ENCODE measurements around the gene ALK.

ALK gene

DNA sequence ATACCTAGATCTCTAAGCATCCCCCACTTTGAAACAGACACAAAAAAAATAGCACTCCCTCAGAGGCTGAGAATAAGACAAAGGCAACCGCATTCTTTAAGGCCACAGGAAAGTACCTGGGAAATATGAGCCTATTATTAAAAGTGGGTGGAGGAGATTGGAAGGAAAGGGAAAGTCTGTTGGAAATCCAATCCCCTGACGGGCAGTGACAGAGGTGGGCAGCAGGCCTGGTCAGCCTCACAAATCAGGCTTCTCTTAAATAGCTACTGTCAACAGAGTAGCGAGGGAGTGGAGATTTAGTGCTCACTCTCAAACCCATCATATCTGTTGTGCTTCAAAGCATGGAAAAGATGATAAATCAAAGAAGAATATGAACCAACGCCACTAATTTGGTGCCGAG, 324.4 kb downstream of the ALK start:
- Histone ChIP-seq H3K4me3 (ENCODE audit: low read depth, low read length) (no peak overlapping the region), H3K4me1 (ENCODE audit: control insufficient read depth, insufficient read depth, low read length) (no peaks in the 10 kb centered on the region), H3K9ac (ENCODE audit: low read depth, low read length) (no peak overlapping the region), H3K9me3 (ENCODE audit: control insufficient read depth, insufficient read depth, low read length) (no peaks in the 10 kb centered on the region), H3K27me3 (ENCODE audit: control insufficient read depth, insufficient read depth, low read length) (no peaks in the 10 kb centered on the region), H3K27ac (ENCODE audit: low read depth, low read length) (no peak overlapping the region), H3K36me3 (ENCODE audit: control insufficient read depth, insufficient read depth, low read length) (no peaks in the 10 kb centered on the region)

GRCh38 chr2:29596584-29596983, 324.8 kb downstream of the ALK start:
- Histone ChIP-seq H3K27ac (ENCODE audit: low read depth, low read length) (no peak overlapping the region), H3K4me1 (ENCODE audit: control insufficient read depth, insufficient read depth, low read length) (no peaks in the 10 kb centered on the region), H3K4me3 (ENCODE audit: low read depth, low read length) (no peak overlapping the region), H3K36me3 (ENCODE audit: control insufficient read depth, insufficient read depth, low read length) (no peaks in the 10 kb centered on the region), H3K27me3 (ENCODE audit: control insufficient read depth, insufficient read depth, low read length) (no peaks in the 10 kb centered on the region), H3K9ac (ENCODE audit: low read depth, low read length) (no peak overlapping the region), H3K9me3 (ENCODE audit: control insufficient read depth, insufficient read depth, low read length) (no peaks in the 10 kb centered on the region)

DNA sequence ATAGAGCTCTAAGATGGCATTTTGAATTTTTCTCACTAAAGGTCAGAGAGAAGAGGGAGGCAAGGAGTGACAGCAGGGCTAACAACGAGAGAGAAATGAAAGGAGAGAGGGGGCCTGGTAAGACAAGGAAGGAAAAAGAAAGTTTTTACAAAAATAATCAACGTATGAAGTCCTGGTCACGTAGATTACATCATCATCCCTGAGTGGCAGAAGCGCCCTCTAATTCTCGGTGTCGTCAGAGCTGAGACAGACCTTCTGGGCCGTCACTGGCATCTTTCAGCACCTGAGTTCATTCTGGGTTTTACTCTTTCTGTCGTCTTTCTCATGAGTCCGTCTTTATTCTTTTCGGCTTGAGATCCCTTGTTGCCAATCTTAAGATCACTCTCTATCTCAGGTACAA, 329.8 kb downstream of the ALK start:
- Histone ChIP-seq H3K9ac (ENCODE audit: low read depth, low read length) (no peak overlapping the region), H3K9me3 (ENCODE audit: control insufficient read depth, insufficient read depth, low read length) (no peaks in the 10 kb centered on the region), H3K4me3 (ENCODE audit: low read depth, low read length) (no peak overlapping the region), H3K36me3 (ENCODE audit: control insufficient read depth, insufficient read depth, low read length) (no peaks in the 10 kb centered on the region), H3K4me1 (ENCODE audit: control insufficient read depth, insufficient read depth, low read length) (peaks cover 7% of the 10 kb centered on the region), H3K27me3 (ENCODE audit: control insufficient read depth, insufficient read depth, low read length) (no peaks in the 10 kb centered on the region), H3K27ac (ENCODE audit: low read depth, low read length) (no peak overlapping the region)

- H3K27ac ChIP-seq (ENCODE audit: low read depth, low read length): no peak overlapping the region
- H3K4me3 ChIP-seq (ENCODE audit: low read depth, low read length): no peak overlapping the region
- H3K27me3 ChIP-seq (ENCODE audit: control insufficient read depth, insufficient read depth, low read length): no peaks in the 10 kb centered on the region
- peaks cover 7% of the 10 kb centered on the region for H3K4me1 ChIP-seq (ENCODE audit: control insufficient read depth, insufficient read depth, low read length)
- no peaks in the 10 kb centered on the region for H3K9me3 ChIP-seq (ENCODE audit: control insufficient read depth, insufficient read depth, low read length)
- no peaks in the 10 kb centered on the region for H3K36me3 ChIP-seq (ENCODE audit: control insufficient read depth, insufficient read depth, low read length)
- no peak overlapping the region for H3K9ac ChIP-seq (ENCODE audit: low read depth, low read length)
Observed at GRCh38 chr2:29590211-29590610, 331.2 kb downstream of the ALK start.

DNA sequence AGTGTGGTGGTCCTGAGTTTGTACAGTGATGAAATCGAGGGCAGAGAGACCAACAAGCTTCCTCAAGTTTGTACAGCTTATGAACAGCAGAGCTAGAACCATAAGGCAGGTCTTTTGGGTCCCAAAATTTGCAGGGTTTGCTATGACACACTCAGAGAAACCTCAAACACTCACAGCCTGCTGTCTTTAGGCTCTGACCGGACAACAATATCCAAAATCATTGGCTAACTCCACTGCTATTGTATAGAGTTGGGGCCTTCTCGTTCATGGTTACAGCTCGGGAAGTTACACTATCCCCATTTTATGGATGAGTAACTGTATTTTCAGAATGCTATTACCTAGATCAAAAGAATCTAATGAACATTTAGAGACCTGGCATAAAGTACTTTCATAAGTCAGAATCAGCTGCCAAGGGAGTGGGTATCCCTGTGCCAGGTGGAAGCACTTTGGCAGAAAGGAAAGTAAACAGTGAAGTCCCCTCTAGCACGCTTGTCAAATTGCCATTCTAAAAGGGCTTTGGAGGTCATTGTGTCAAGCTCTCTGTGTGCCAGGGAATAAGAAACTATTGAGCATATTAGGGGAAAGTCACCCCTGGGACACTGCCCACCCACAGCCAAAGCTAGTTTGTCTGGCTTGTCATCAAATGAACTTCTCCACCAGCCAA, 331.8 kb downstream of the ALK start:
- no peak overlapping the region for H3K27ac ChIP-seq (ENCODE audit: low read depth, low read length)
- no peaks in the 10 kb centered on the region for H3K9me3 ChIP-seq (ENCODE audit: control insufficient read depth, insufficient read depth, low read length)
- H3K4me1 ChIP-seq (ENCODE audit: control insufficient read depth, insufficient read depth, low read length): peaks cover 7% of the 10 kb centered on the region

GRCh38 chr2:29587402-29588190, 333.8 kb downstream of the ALK start:
- H3K9ac ChIP-seq (ENCODE audit: low read depth, low read length): no peak overlapping the region
- no peaks in the 10 kb centered on the region for H3K27me3 ChIP-seq (ENCODE audit: control insufficient read depth, insufficient read depth, low read length)
- no peak overlapping the region for H3K4me3 ChIP-seq (ENCODE audit: low read depth, low read length)
- H3K27ac ChIP-seq (ENCODE audit: low read depth, low read length): no peak overlapping the region
- no peaks in the 10 kb centered on the region for H3K9me3 ChIP-seq (ENCODE audit: control insufficient read depth, insufficient read depth, low read length)
- no peaks in the 10 kb centered on the region for H3K36me3 ChIP-seq (ENCODE audit: control insufficient read depth, insufficient read depth, low read length)
- peaks cover 7% of the 10 kb centered on the region for H3K4me1 ChIP-seq (ENCODE audit: control insufficient read depth, insufficient read depth, low read length)

More for the DNA sequence above, 331.8 kb downstream of the ALK start:
- Histone ChIP-seq H3K4me3 (ENCODE audit: low read depth, low read length) (no peak overlapping the region), H3K36me3 (ENCODE audit: control insufficient read depth, insufficient read depth, low read length) (no peaks in the 10 kb centered on the region), H3K27me3 (ENCODE audit: control insufficient read depth, insufficient read depth, low read length) (no peaks in the 10 kb centered on the region), H3K9ac (ENCODE audit: low read depth, low read length) (no peak overlapping the region)

- peaks cover 7% of the 10 kb centered on the region for H3K4me1 ChIP-seq (ENCODE audit: control insufficient read depth, insufficient read depth, low read length)
- H3K36me3 ChIP-seq (ENCODE audit: control insufficient read depth, insufficient read depth, low read length): no peaks in the 10 kb centered on the region
- H3K4me3 ChIP-seq (ENCODE audit: low read depth, low read length): no peak overlapping the region
- H3K27ac ChIP-seq (ENCODE audit: low read depth, low read length): no peak overlapping the region
- no peaks in the 10 kb centered on the region for H3K27me3 ChIP-seq (ENCODE audit: control insufficient read depth, insufficient read depth, low read length)
- no peak overlapping the region for H3K9ac ChIP-seq (ENCODE audit: low read depth, low read length)
- H3K9me3 ChIP-seq (ENCODE audit: control insufficient read depth, insufficient read depth, low read length): no peaks in the 10 kb centered on the region
Observed at GRCh38 chr2:29586919-29587318, 334.5 kb downstream of the ALK start.

DNA sequence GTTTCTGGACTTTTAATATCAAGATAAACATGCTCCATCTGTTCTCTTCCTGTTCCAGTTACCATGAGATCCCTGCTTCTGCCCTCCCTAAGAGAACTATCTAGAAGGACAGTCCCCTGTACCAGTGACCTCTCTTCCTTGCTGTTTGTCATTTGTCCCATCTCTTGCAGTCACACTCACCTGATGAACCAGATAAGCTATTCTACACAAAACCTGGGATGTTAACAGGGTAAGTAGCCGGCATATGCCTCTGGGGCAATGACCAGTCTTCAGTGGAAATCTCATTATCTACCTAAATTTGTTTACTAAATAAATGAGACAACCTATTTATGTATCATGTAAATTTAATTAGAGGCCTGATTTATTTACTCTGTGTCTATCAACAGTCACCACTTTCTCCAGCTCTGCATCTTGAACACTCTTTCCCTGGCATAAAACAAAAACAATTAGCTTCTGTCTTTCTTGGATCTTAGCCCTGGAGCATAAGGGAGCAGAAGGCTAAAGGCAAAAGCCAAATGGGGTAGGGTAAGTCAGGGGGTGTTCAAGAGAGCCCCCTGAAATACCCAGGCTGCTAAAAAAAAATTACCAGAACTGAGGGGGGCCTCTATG, 337.7 kb downstream of the ALK start:
- peaks cover 8% of the 10 kb centered on the region for H3K4me1 ChIP-seq (ENCODE audit: control insufficient read depth, insufficient read depth, low read length)
- no peak overlapping the region for H3K27ac ChIP-seq (ENCODE audit: low read depth, low read length)
- no peak overlapping the region for H3K9ac ChIP-seq (ENCODE audit: low read depth, low read length)
- H3K36me3 ChIP-seq (ENCODE audit: control insufficient read depth, insufficient read depth, low read length): no peaks in the 10 kb centered on the region
- no peaks in the 10 kb centered on the region for H3K9me3 ChIP-seq (ENCODE audit: control insufficient read depth, insufficient read depth, low read length)
- no peak overlapping the region for H3K4me3 ChIP-seq (ENCODE audit: low read depth, low read length)
- no peaks in the 10 kb centered on the region; the same call in 1 of the 2 replicates for H3K27me3 ChIP-seq (ENCODE audit: control insufficient read depth, insufficient read depth, low read length)

DNA sequence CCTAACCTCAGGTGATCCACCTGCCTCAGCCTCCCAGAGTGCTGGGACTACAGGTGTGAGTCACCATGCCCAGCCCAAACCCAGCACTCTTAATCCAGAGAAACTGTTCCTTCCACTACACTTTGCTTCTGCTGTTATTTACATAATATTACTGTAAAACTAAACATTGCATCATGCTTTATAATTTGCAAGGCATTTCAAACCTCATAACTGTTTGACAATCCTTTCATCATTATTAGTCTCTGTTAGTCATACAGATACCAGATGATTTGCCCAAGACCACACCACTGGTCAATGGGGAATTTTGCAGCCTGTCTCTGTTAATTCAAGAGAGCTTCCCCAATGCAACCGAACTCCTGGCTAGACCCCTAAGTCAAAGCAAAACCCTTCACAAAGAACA, 338.3 kb downstream of the ALK start:
- H3K9ac ChIP-seq (ENCODE audit: low read depth, low read length): no peak overlapping the region
- no peaks in the 10 kb centered on the region for H3K36me3 ChIP-seq (ENCODE audit: control insufficient read depth, insufficient read depth, low read length)
- no peak overlapping the region for H3K4me3 ChIP-seq (ENCODE audit: low read depth, low read length)
- no peaks in the 10 kb centered on the region for H3K9me3 ChIP-seq (ENCODE audit: control insufficient read depth, insufficient read depth, low read length)
- peaks cover 14% of the 10 kb centered on the region for H3K4me1 ChIP-seq (ENCODE audit: control insufficient read depth, insufficient read depth, low read length)
- H3K27me3 ChIP-seq (ENCODE audit: control insufficient read depth, insufficient read depth, low read length): no peaks in the 10 kb centered on the region; the same call in 1 of the 2 replicates
- H3K27ac ChIP-seq (ENCODE audit: low read depth, low read length): no peak overlapping the region

GRCh38 chr2:29582062-29582461, 339.3 kb downstream of the ALK start:
- H3K9ac ChIP-seq (ENCODE audit: low read depth, low read length): no peak overlapping the region

GRCh38 chr2:29580223-29580622, 341.2 kb downstream of the ALK start:
- Histone ChIP-seq H3K9ac (ENCODE audit: low read depth, low read length) (no peak overlapping the region), H3K4me3 (ENCODE audit: low read depth, low read length) (no peak overlapping the region), H3K9me3 (ENCODE audit: control insufficient read depth, insufficient read depth, low read length) (no peaks in the 10 kb centered on the region), H3K27ac (ENCODE audit: low read depth, low read length) (no peak overlapping the region), H3K36me3 (ENCODE audit: control insufficient read depth, insufficient read depth, low read length) (no peaks in the 10 kb centered on the region), H3K27me3 (ENCODE audit: control insufficient read depth, insufficient read depth, low read length) (no peaks in the 10 kb centered on the region; the same call in 1 of the 2 replicates), H3K4me1 (ENCODE audit: control insufficient read depth, insufficient read depth, low read length) (peaks cover 13% of the 10 kb centered on the region)

More at GRCh38 chr2:29582062-29582461, 339.3 kb downstream of the ALK start:
- no peaks in the 10 kb centered on the region for H3K36me3 ChIP-seq (ENCODE audit: control insufficient read depth, insufficient read depth, low read length)
- H3K9me3 ChIP-seq (ENCODE audit: control insufficient read depth, insufficient read depth, low read length): no peaks in the 10 kb centered on the region
- H3K4me1 ChIP-seq (ENCODE audit: control insufficient read depth, insufficient read depth, low read length): peaks cover 16% of the 10 kb centered on the region
- H3K27me3 ChIP-seq (ENCODE audit: control insufficient read depth, insufficient read depth, low read length): no peaks in the 10 kb centered on the region; the same call in 1 of the 2 replicates
- H3K4me3 ChIP-seq (ENCODE audit: low read depth, low read length): no peak overlapping the region
- H3K27ac ChIP-seq (ENCODE audit: low read depth, low read length): no peak overlapping the region

All from HUES48 (cell line).